H1 (cell line): ENCODE data around the gene ENAH. TPM values are rescaled to one million over a fixed set of nuclear protein-coding genes. Genes with fewer than 3 reads are reported as not detected.

ENCODE experiments used
- CTCF ChIA-PET: fragments of 300-600 bp; sonication (Branson Sonifier 250); formaldehyde crosslinking; loops from one replicate; lab custom pipeline; 2021; ENCODE audit not compliant: partially characterized antibody; lab: Charles Lee
- POLR2A ChIA-PET: fragments of 300-600 bp; sonication (Branson Sonifier 250); formaldehyde crosslinking; loops from one replicate; lab custom pipeline; 2021; ENCODE audit warnings: inconsistent platforms; ENCODE audit not compliant: partially characterized antibody; lab: Charles Lee
- DNase-seq, 2 experiments: peaks; one replicate each; pipeline versions ENCODE4 v3.0.0 to v3.0.0-alpha.2; 2010 to 2022; ENCODE audit warnings: low spot score in 2 of 2, low read depth in 1 of 2, mixed read lengths in 1 of 2
- FAIRE-seq: peaks from 2 replicates; lab custom pipeline; 2011; peaks lifted over from hg19 to GRCh38; lab: Jason Lieb, UNC
- H2AFZ ChIP-seq: 2 replicates; pipeline ENCODE4 v1.8.1; 2012; ENCODE audit warnings: low read length, inconsistent platforms
- H2AK5ac ChIP-seq: 2 replicates; pipeline ENCODE4 v1.6.1; 2013; ENCODE audit warnings: low read depth, low read length
- H2BK120ac ChIP-seq: replicated peaks from 2 replicates; pipeline ENCODE3; 2013; ENCODE audit warnings: low read depth, low read length, inconsistent platforms
- H2BK12ac ChIP-seq: 2 replicates; pipeline ENCODE4 v1.6.1; 2013; ENCODE audit warnings: low read depth, low read length
- H2BK15ac ChIP-seq: 2 replicates; pipeline ENCODE4 v1.6.1; 2013; ENCODE audit warnings: low read length
- H2BK20ac ChIP-seq: 2 replicates; pipeline ENCODE4 v1.6.1; 2013; ENCODE audit warnings: low read length
- H2BK5ac ChIP-seq: 2 replicates; pipeline ENCODE4 v1.6.1; 2013; ENCODE audit warnings: low read depth, low read length
- H3K14ac ChIP-seq: 2 replicates; pipeline ENCODE4 v1.6.1; 2013; ENCODE audit warnings: inconsistent platforms; ENCODE audit not compliant: insufficient read length
- H3K18ac ChIP-seq: 2 replicates; pipeline ENCODE4 v1.6.1; 2013; ENCODE audit warnings: low read length; ENCODE audit errors: extremely low read depth
- H3K23ac ChIP-seq: 2 replicates; pipeline ENCODE4 v1.6.1; 2013; ENCODE audit warnings: inconsistent platforms; ENCODE audit not compliant: insufficient read length
- H3K23me2 ChIP-seq: 2 replicates; pipeline ENCODE4 v1.6.1; 2013; ENCODE audit warnings: low read depth, low read length
- H3K27ac ChIP-seq: 2 replicates; pipeline ENCODE4 v1.6.1; 2011; ENCODE audit warnings: low read depth, low read length, inconsistent platforms
- H3K27me3 ChIP-seq, 4 experiments: replicated peaks in 1 of 4; 1 replicate in 1 of 4; 2 replicates in 3 of 4; pipeline versions ENCODE4 v1.6.1 to v1.8.1; 2011 to 2013; ENCODE audit warnings: low read length in 3 of 4, mild to moderate bottlenecking in 3 of 4, inconsistent platforms in 2 of 4, mixed read lengths in 2 of 4, moderate library complexity in 1 of 4; ENCODE audit not compliant: control insufficient read depth in 3 of 4, insufficient read depth in 3 of 4; ENCODE audit errors: extremely low read depth in 1 of 4
- H3K36me3 ChIP-seq, 4 experiments: 2 replicates each; pipeline versions ENCODE4 v1.6.1 to v1.8.1; 2011 to 2013; ENCODE audit warnings: mild to moderate bottlenecking in 4 of 4, low read length in 3 of 4, moderate library complexity in 2 of 4, control low read depth in 1 of 4, inconsistent platforms in 1 of 4; ENCODE audit not compliant: insufficient read depth in 4 of 4, control insufficient read depth in 2 of 4
- H3K4ac ChIP-seq: replicated peaks from 2 replicates; pipeline ENCODE3; 2013; ENCODE audit warnings: low read length, low read depth, mixed read lengths, inconsistent platforms; ENCODE audit not compliant: insufficient read length
- H3K4me1 ChIP-seq, 4 experiments: replicated peaks in 1 of 4; 1 replicate in 1 of 4; 2 replicates in 3 of 4; pipeline versions ENCODE4 v1.6.1 to v1.8.1; 2011 to 2013; ENCODE audit warnings: low read length in 3 of 4, inconsistent platforms in 2 of 4, mixed read lengths in 1 of 4; ENCODE audit not compliant: insufficient read depth in 4 of 4, control insufficient read depth in 3 of 4
- H3K4me2 ChIP-seq, 2 experiments: 2 replicates each; pipeline versions ENCODE4 v1.6.1 to v1.8.1; 2011 to 2013; ENCODE audit warnings: low read depth in 2 of 2, low read length in 2 of 2, control low read depth in 1 of 2, inconsistent platforms in 1 of 2, mild to moderate bottlenecking in 1 of 2; ENCODE audit not compliant: insufficient read depth in 1 of 2
- H3K4me3 ChIP-seq, 4 experiments: fragments of 200-600, 300-600 bp in 1 of 4; sonication (generic), shearing (Covaris generic), sonication (Bioruptor Twin) in 1 of 4; 2 replicates each; pipeline versions ENCODE4 v1.5.1 to v1.8.1; 2011 to 2016; ENCODE audit warnings: low read length in 4 of 4, low read depth in 3 of 4, control low read depth in 2 of 4, inconsistent platforms in 2 of 4, mild to moderate bottlenecking in 2 of 4, mixed read lengths in 1 of 4, moderate library complexity in 1 of 4; ENCODE audit not compliant: insufficient read depth in 2 of 4; ENCODE audit errors: extremely low read depth in 1 of 4
- H3K56ac ChIP-seq: replicated peaks from 2 replicates; pipeline ENCODE3; 2013; ENCODE audit warnings: low read depth, mild to moderate bottlenecking, mixed read lengths, low read length, inconsistent platforms; ENCODE audit not compliant: insufficient read length
- H3K79me1 ChIP-seq: 2 replicates; pipeline ENCODE4 v1.6.1; 2013; ENCODE audit warnings: low read depth, low read length, control low read depth
- H3K79me2 ChIP-seq, 2 experiments: 2 replicates each; pipeline versions ENCODE4 v1.6.1 to v1.8.1; 2012 to 2013; ENCODE audit warnings: low read length in 2 of 2, mild to moderate bottlenecking in 2 of 2, inconsistent platforms in 1 of 2; ENCODE audit not compliant: insufficient read depth in 2 of 2, control insufficient read depth in 1 of 2
- H3K9ac ChIP-seq, 4 experiments: replicated peaks in 1 of 4; 1 replicate in 1 of 4; 2 replicates in 3 of 4; pipeline versions ENCODE4 v1.6.1 to v1.8.1; 2011 to 2013; ENCODE audit warnings: low read depth in 3 of 4, low read length in 3 of 4, control low read depth in 2 of 4, mild to moderate bottlenecking in 2 of 4, moderate library complexity in 2 of 4, inconsistent platforms in 1 of 4; ENCODE audit errors: extremely low read depth in 1 of 4
- H3K9me3 ChIP-seq, 2 experiments: 2 replicates each; pipeline versions ENCODE4 v1.6.1 to v1.8.1; 2012 to 2013; ENCODE audit warnings: mild to moderate bottlenecking in 2 of 2, moderate library complexity in 2 of 2, control low read depth in 1 of 2, inconsistent platforms in 1 of 2, low read depth in 1 of 2, low read length in 1 of 2, mixed read lengths in 1 of 2; ENCODE audit not compliant: insufficient read depth in 2 of 2
- H4K20me1 ChIP-seq, 2 experiments: replicated peaks in 1 of 2; 2 replicates each; pipeline versions ENCODE3 to v1.8.1; 2011 to 2013; ENCODE audit warnings: inconsistent platforms in 2 of 2, low read length in 2 of 2, mild to moderate bottlenecking in 1 of 2; ENCODE audit not compliant: insufficient read depth in 2 of 2, control insufficient read depth in 1 of 2
- H4K5ac ChIP-seq: 2 replicates; pipeline ENCODE4 v1.6.1; 2013; ENCODE audit warnings: low read length, low read depth, mixed read lengths, inconsistent platforms; ENCODE audit not compliant: insufficient read length
- H4K8ac ChIP-seq: 2 replicates; pipeline ENCODE4 v1.8.0; 2013; ENCODE audit warnings: mild to moderate bottlenecking, moderate library complexity, low read length, inconsistent platforms; ENCODE audit not compliant: insufficient read depth; ENCODE audit errors: extremely low read depth
- H4K91ac ChIP-seq: replicated peaks from 2 replicates; pipeline ENCODE3; 2013; ENCODE audit warnings: low read length, mixed read lengths, inconsistent platforms; ENCODE audit not compliant: insufficient read length
- ASH2L ChIP-seq: fragments of 200-600, 300-600 bp; sonication (generic); IDR thresholded peaks from one replicate; pipeline ENCODE4 v1.7.1; 2017; ENCODE audit warnings: low read length
- CHD2 ChIP-seq: IDR thresholded peaks from 2 replicates; pipeline ENCODE4 v1.6.1; 2012; ENCODE audit warnings: low read length, improper control_type of control experiment
- CTCF ChIP-seq, 3 experiments: IDR thresholded peaks; 1 replicate in 2 of 3; 2 replicates in 1 of 3; pipeline versions ENCODE4 v1.5.1 to v1.6.1; 2011; ENCODE audit warnings: low read length in 3 of 3, mild to moderate bottlenecking in 3 of 3, inconsistent platforms in 2 of 3, low read depth in 1 of 3, moderate library complexity in 1 of 3; ENCODE audit not compliant: insufficient read depth in 1 of 3; ENCODE audit errors: control extremely low read depth in 1 of 3
- EGR1 ChIP-seq: IDR thresholded peaks from 2 replicates; pipeline ENCODE4 v1.6.1; 2011; ENCODE audit warnings: low read depth, low read length, borderline replicate concordance
- KDM4A ChIP-seq: IDR thresholded peaks from one replicate; pipeline ENCODE4 v1.7.1; 2012; ENCODE audit warnings: low read depth, mild to moderate bottlenecking, moderate library complexity, low read length, inconsistent platforms; ENCODE audit not compliant: severe bottlenecking
- NRF1 ChIP-seq: IDR thresholded peaks from 2 replicates; pipeline ENCODE4 v1.6.1; 2011; ENCODE audit warnings: mild to moderate bottlenecking, low read depth, low read length, improper control_type of control experiment
- PHF8 ChIP-seq: fragments of 200-600 bp; sonication (generic); conservative IDR thresholded peaks from 2 replicates; pipeline ENCODE4 v1.7.1; 2012; ENCODE audit warnings: low read depth, mild to moderate bottlenecking, inconsistent platforms, low read length, moderate library complexity
- RNF2 ChIP-seq: fragments of 200-900, 300-1000 bp; sonication (generic); IDR thresholded peaks from 2 replicates; pipeline ENCODE4 v1.7.1; 2016; ENCODE audit warnings: borderline replicate concordance, low read depth, mild to moderate bottlenecking, antibody characterized with exemption, low read length; ENCODE audit not compliant: poor library complexity, severe bottlenecking; ENCODE audit errors: missing control alignments
- TAF1 ChIP-seq: IDR thresholded peaks from 2 replicates; pipeline ENCODE4 v1.6.1; 2011; ENCODE audit warnings: mild to moderate bottlenecking, low read depth, low read length
- WGBS, 2 experiments: shearing (Covaris generic) in 1 of 2; methylation state at CpG; one replicate each; pipeline versions ENCODE4 v1.1.6 to v1.1.7; 2013 to 2015; ENCODE audit warnings: low lambda C conversion rate in 2 of 2, mixed read lengths in 2 of 2, inconsistent platforms in 1 of 2, low coverage in 1 of 2, missing lambda C conversion rate in 1 of 2; ENCODE audit not compliant: insufficient replicate concordance in 2 of 2, insufficient coverage in 1 of 2, insufficient read length in 1 of 2; ENCODE audit errors: extremely low coverage in 1 of 2, missing lambda C conversion rate in 1 of 2; 5-methylcytosine and 5-hydroxymethylcytosine counted together
- polyA plus RNA-seq, 7 experiments: library from polyadenylated mRNA; depleted of rRNA in 3 of 7; stranded (reverse) in 5 of 7; unstranded in 2 of 7; fragments of >200 nt in 5 of 7; fragments of 200-250 nt in 2 of 7; gene quantifications; 1 replicate in 5 of 7; 2 replicates in 1 of 7; 4 replicates in 1 of 7; pipeline versions ENCODE4 v1.2.1 to v1.2.3, GENCODE V29; 2011 to 2013; ENCODE audit warnings: missing spikeins in 2 of 7, mixed read lengths in 2 of 7
- total RNA-seq: library from RNA; stranded (reverse); fragmentation: NEBNext Ultra II Directional; extraction: Animal tissue kit (Norgen Biotek cat#: 25700); gene quantifications from 2 replicates; pipeline ENCODE4 v1.2.1, GENCODE V29; 2021

Gene ENAH
- total and polyA plus RNA-seq, 2 of the 8 experiments (the other 6 are each of a cell fraction or from before 2014, with no cell fraction given), result 39.1 to 335 TPM

GRCh38 chr1:225595974-225596551, 56.9 kb downstream of the ENAH start:
- Histone ChIP-seq H4K91ac (no peak overlapping the region), H3K4ac (no peak overlapping the region), H3K56ac (no peak overlapping the region), H4K20me1 (peaks cover 7 to 21% of the 10 kb centered on the region in 2 experiments), H3K79me1 (no peaks in the 10 kb centered on the region), H2BK15ac (no peak overlapping the region), H3K14ac (no peak overlapping the region), H3K4me2 (no peak overlapping the region), H3K27ac (no peak overlapping the region), H2BK120ac (no peak overlapping the region), H2AK5ac (no peak overlapping the region), H3K9ac (no peak overlapping the region), H4K8ac (no peak overlapping the region), H2AFZ (no peak overlapping the region), H3K23me2 (no peaks in the 10 kb centered on the region), H2BK12ac (no peak overlapping the region), H4K5ac (no peak overlapping the region), H2BK20ac (no peak overlapping the region), H3K27me3 (no peaks in the 10 kb centered on the region), H3K18ac (no peak overlapping the region), H3K79me2 (peaks cover 12 to 97% of the 10 kb centered on the region in 2 experiments), H3K4me1 (peaks cover 0 to 4% (median 1%) of the 10 kb centered on the region in 4 experiments; a peak in 3 of 7 replicates), H2BK5ac (no peak overlapping the region), H3K36me3 (peaks cover 0 to 6% (median 0%) of the 10 kb centered on the region in 4 experiments; a peak in 3 of 8 replicates), H3K4me3 (no peak overlapping the region), H3K9me3 (no peaks in the 10 kb centered on the region), H3K23ac (no peak overlapping the region)
- POLR2A ChIA-PET, result no interaction called here
- WGBS, 2 experiments, result 87% methylated on average over 2 of the region's 2 CpGs; no CpG with 5 or more reads in 1 of the 2 experiments
- FAIRE-seq (no peak), DNase-seq (no peak)
- TF ChIP-seq TAF1 (no peak), KDM4A (no peak), CTCF (IDR thresholded peaks at IDR 0.05; ENCODE audit: control extremely low read depth in 1 of 3, insufficient read depth in 1 of 3, low read depth in 1 of 3, low read length in 3 of 3) (no peak), EGR1 (no peak), PHF8 (no peak), RNF2 (no peak), CHD2 (no peak), NRF1 (no peak), ASH2L (no peak)
- CTCF ChIA-PET, result interaction anchor here (1.1 to 2.1 kb wide), 3 partner anchors 11 to 18 kb away, joined by 3 to 8 read pairs (median 3); no protein-coding TSS in a partner anchor
